Endothelial cell of umbilical vein (primary cell): ENCODE results near the gene HDAC4. TPM values are rescaled to one million over a fixed set of nuclear protein-coding genes. Genes with fewer than 3 reads are reported as not detected.

Experiments
- BruUV-seq: library from RNA; stranded (reverse); fragments of 400-500 nt; replicated peaks from 2 replicates; lab custom pipeline; 2021; lab: Mats Ljungman, UMichigan
- CTCF ChIA-PET: fragments of 300-600, 350-600 bp; sonication (Branson Sonifier 250); formaldehyde crosslinking; loops from one replicate; lab custom pipeline; 2021; ENCODE audit warnings: antibody characterized with exemption, inconsistent platforms; lab: Charles Lee
- POLR2A ChIA-PET: fragments of 300-600, 350-600 bp; sonication (Branson Sonifier 250); formaldehyde crosslinking; loops from one replicate; lab custom pipeline; 2021; ENCODE audit warnings: antibody characterized with exemption, inconsistent platforms; lab: Charles Lee
- DNase-seq: peaks from one replicate; pipeline ENCODE4 v3.0.0-alpha.2; 2011; ENCODE audit warnings: low read depth, low spot score
- FAIRE-seq: peaks from 2 replicates; lab custom pipeline; 2011; peaks lifted over from hg19 to GRCh38; lab: Jason Lieb, UNC
- H2AFZ ChIP-seq: 2 replicates; pipeline ENCODE4 v1.6.0; 2012; ENCODE audit warnings: low read depth, low read length, control low read depth, inconsistent platforms
- H3K27ac ChIP-seq: 2 replicates; pipeline ENCODE4 v1.5.1; 2011; ENCODE audit warnings: low read depth, mild to moderate bottlenecking, control low read depth, low read length, moderate library complexity; ENCODE audit not compliant: insufficient read depth
- H3K27me3 ChIP-seq, 2 experiments: 2 replicates each; pipeline versions ENCODE4 v1.6.0 to v1.6.1; 2011; ENCODE audit warnings: low read length in 2 of 2, mixed read lengths in 1 of 2; ENCODE audit not compliant: control insufficient read depth in 2 of 2, insufficient read depth in 2 of 2
- H3K36me3 ChIP-seq, 2 experiments: 2 replicates in 1 of 2; 3 replicates in 1 of 2; pipeline ENCODE4 v1.5.1; 2011; ENCODE audit warnings: low read length in 2 of 2, mild to moderate bottlenecking in 1 of 2, moderate library complexity in 1 of 2; ENCODE audit not compliant: control insufficient read depth in 2 of 2, insufficient read depth in 2 of 2; ENCODE audit errors: extremely low read depth in 1 of 2
- H3K4me1 ChIP-seq: 3 replicates; pipeline ENCODE4 v1.5.1; 2011; ENCODE audit warnings: mild to moderate bottlenecking, low read length; ENCODE audit not compliant: control insufficient read depth, insufficient read depth; ENCODE audit errors: extremely low read depth
- H3K4me2 ChIP-seq: 2 replicates; pipeline ENCODE4 v1.6.1; 2011; ENCODE audit warnings: low read length, control low read depth, mixed read lengths; ENCODE audit not compliant: insufficient read depth
- H3K4me3 ChIP-seq, 3 experiments: fragments of 200-600 bp in 1 of 3; sonication (generic), shearing (Covaris generic) in 1 of 3; replicated peaks in 1 of 3; 2 replicates each; pipeline ENCODE4 v1.5.1; 2011 to 2016; ENCODE audit warnings: control low read depth in 3 of 3, low read length in 3 of 3, mild to moderate bottlenecking in 2 of 3, inconsistent platforms in 1 of 3, low read depth in 1 of 3, moderate library complexity in 1 of 3; ENCODE audit not compliant: insufficient read depth in 1 of 3
- H3K79me2 ChIP-seq: 2 replicates; pipeline ENCODE4 v1.6.0; 2012; ENCODE audit warnings: low read length, inconsistent platforms; ENCODE audit not compliant: control insufficient read depth, insufficient read depth
- H3K9ac ChIP-seq: replicated peaks from 2 replicates; pipeline ENCODE3; 2011; ENCODE audit warnings: low read length, control low read depth; ENCODE audit not compliant: insufficient read depth; ENCODE audit errors: extremely low read depth
- H3K9me1 ChIP-seq: replicated peaks from 3 replicates; pipeline ENCODE4 v1.6.0; 2011; ENCODE audit warnings: mild to moderate bottlenecking, low read length; ENCODE audit not compliant: control insufficient read depth, insufficient read depth; ENCODE audit errors: extremely low read depth
- H3K9me3 ChIP-seq: replicated peaks from 2 replicates; pipeline ENCODE4 v1.5.1; 2012; ENCODE audit warnings: low read length, inconsistent platforms; ENCODE audit not compliant: control insufficient read depth, insufficient read depth
- H4K20me1 ChIP-seq: replicated peaks from 2 replicates; pipeline ENCODE3; 2011; ENCODE audit warnings: mild to moderate bottlenecking, low read length; ENCODE audit not compliant: control insufficient read depth, insufficient read depth; ENCODE audit errors: extremely low read depth
- EZH2 ChIP-seq: IDR thresholded peaks from 2 replicates; pipeline ENCODE4 v1.6.1; 2012; ENCODE audit warnings: borderline replicate concordance, low read depth, mild to moderate bottlenecking, moderate library complexity, low read length, inconsistent platforms; ENCODE audit not compliant: severe bottlenecking
- FOS ChIP-seq: IDR thresholded peaks from 2 replicates; pipeline ENCODE4 v1.6.1; 2011; ENCODE audit warnings: mild to moderate bottlenecking, low read length, moderate library complexity, borderline replicate concordance; ENCODE audit not compliant: insufficient read depth
- GATA2 ChIP-seq: IDR thresholded peaks from 2 replicates; pipeline ENCODE4 v1.7.0; 2011; ENCODE audit warnings: low read depth, mild to moderate bottlenecking, moderate library complexity, mixed read lengths, low read length; ENCODE audit not compliant: insufficient read length, insufficient read depth
- JUN ChIP-seq: IDR thresholded peaks from 2 replicates; pipeline ENCODE4 v1.6.1; 2011; ENCODE audit warnings: borderline replicate concordance, low read depth; ENCODE audit not compliant: insufficient read length, insufficient read depth
- MYC ChIP-seq: IDR thresholded peaks from one replicate; pipeline ENCODE4 v1.6.1; 2011; ENCODE audit warnings: mild to moderate bottlenecking, low read depth, low read length
- POLR2A ChIP-seq: IDR thresholded peaks from 2 replicates; pipeline ENCODE4 v1.6.1; 2012; ENCODE audit warnings: low read depth, mild to moderate bottlenecking, control low read depth, low read length
- POLR2AphosphoS5 ChIP-seq: IDR thresholded peaks from 2 replicates; pipeline ENCODE4 v1.6.1; 2012; ENCODE audit warnings: low read depth, mild to moderate bottlenecking, control low read depth, low read length, moderate library complexity; ENCODE audit not compliant: insufficient read depth
- dilution Hi-C: fragments of 300-500 bp; cut with MboI; formaldehyde crosslinking; loops from one replicate; pipeline ENCODE4 v1.15.0; 2019; ENCODE audit warnings: low sequenced_read_pairs; ENCODE audit not compliant: extremely low pct_ligation_motif_present
- intact Hi-C: fragments of 100-400 bp; cut with micrococcal nuclease; formaldehyde crosslinking; loops from one replicate; pipeline ENCODE4 v1.10.0; 2022
- polyA plus RNA-seq, 4 experiments: library from polyadenylated mRNA; depleted of rRNA in 3 of 4; stranded (reverse) in 3 of 4; unstranded in 1 of 4; fragments of >200 nt; gene quantifications; 2 replicates each; pipeline versions ENCODE4 v1.2.1 to v1.2.3, GENCODE V29; 2011 to 2012; ENCODE audit warnings: missing spikeins in 1 of 4
- total RNA-seq: library from RNA; stranded (reverse); gene quantifications from 2 replicates; pipeline ENCODE4 v1.2.3, GENCODE V29; 2021
- TF ChIP-seq, protein P1 (sequence below), 2 donors: IDR thresholded peaks; 1 replicate in 1 of 2; 2 replicates in 1 of 2; pipeline ENCODE4 v1.5.1; 2011; ENCODE audit warnings: low read length in 2 of 2, mild to moderate bottlenecking in 2 of 2, moderate library complexity in 2 of 2, control low read depth in 1 of 2, inconsistent platforms in 1 of 2, low read depth in 1 of 2; ENCODE audit not compliant: insufficient read depth in 1 of 2; ENCODE audit errors: extremely low read depth in 1 of 2
- TF ChIP-seq, protein P2 (sequence below): IDR thresholded peaks from 2 replicates; pipeline ENCODE4 v1.6.1; 2011; ENCODE audit not compliant: insufficient read depth, insufficient read length

Gene HDAC4
- total and polyA plus RNA-seq, 2 donors (not counting 3 experiments of a cell fraction or from before 2014, with no cell fraction given), result 13.4 to 33.0 TPM

DNA sequence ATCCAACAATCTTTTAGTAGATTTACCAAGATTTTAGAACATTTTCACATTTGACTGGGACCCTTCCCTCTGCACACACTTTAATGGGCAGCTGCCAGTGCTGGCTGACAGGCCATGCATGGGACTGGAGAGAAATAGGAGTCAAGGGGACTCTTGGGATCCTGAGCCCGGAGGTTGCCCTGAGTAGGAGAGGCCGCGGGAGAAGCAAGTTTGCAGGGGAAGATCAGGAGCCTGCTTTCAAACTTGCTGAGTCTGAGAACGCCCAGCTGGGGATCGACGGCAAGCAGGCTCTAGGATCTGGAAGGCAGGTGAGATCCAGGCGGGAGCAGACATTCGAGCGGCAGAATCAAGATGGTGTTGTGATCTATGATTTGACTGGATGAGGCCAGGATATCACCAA, 186.1 kb downstream of the HDAC4 start:
- POLR2A ChIA-PET, result no interaction called here
- BruUV-seq, result no TSS peak
- Histone ChIP-seq H2AFZ (no peak overlapping the region), H4K20me1 (no peaks in the 10 kb centered on the region), H3K4me2 (no peak overlapping the region), H3K79me2 (peaks cover 2% of the 10 kb centered on the region), H3K9me1 (no peaks in the 10 kb centered on the region), H3K27ac (no peak overlapping the region), H3K9ac (no peak overlapping the region), H3K36me3 (no peaks in the 10 kb centered on the region), H3K9me3 (no peaks in the 10 kb centered on the region), H3K4me3 (no peak overlapping the region), H3K4me1 (peaks cover 8% of the 10 kb centered on the region), H3K27me3 (no peaks in the 10 kb centered on the region)
- dilution Hi-C loops (no loop called here), intact Hi-C loops (no loop called here)
- CTCF ChIA-PET, result no interaction called here
- no peak for FAIRE-seq
- TF ChIP-seq, protein P1, sequence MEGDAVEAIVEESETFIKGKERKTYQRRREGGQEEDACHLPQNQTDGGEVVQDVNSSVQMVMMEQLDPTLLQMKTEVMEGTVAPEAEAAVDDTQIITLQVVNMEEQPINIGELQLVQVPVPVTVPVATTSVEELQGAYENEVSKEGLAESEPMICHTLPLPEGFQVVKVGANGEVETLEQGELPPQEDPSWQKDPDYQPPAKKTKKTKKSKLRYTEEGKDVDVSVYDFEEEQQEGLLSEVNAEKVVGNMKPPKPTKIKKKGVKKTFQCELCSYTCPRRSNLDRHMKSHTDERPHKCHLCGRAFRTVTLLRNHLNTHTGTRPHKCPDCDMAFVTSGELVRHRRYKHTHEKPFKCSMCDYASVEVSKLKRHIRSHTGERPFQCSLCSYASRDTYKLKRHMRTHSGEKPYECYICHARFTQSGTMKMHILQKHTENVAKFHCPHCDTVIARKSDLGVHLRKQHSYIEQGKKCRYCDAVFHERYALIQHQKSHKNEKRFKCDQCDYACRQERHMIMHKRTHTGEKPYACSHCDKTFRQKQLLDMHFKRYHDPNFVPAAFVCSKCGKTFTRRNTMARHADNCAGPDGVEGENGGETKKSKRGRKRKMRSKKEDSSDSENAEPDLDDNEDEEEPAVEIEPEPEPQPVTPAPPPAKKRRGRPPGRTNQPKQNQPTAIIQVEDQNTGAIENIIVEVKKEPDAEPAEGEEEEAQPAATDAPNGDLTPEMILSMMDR (IDR thresholded peaks at IDR 0.05; ENCODE audit: extremely low read depth in 1 of 2, insufficient read depth in 1 of 2, low read depth in 1 of 2, low read length in 2 of 2), result no peak
- TF ChIP-seq, protein P2, sequence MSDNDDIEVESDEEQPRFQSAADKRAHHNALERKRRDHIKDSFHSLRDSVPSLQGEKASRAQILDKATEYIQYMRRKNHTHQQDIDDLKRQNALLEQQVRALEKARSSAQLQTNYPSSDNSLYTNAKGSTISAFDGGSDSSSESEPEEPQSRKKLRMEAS, result no peak
- no peak for TF ChIP-seq POLR2A
- TF ChIP-seq FOS, result no peak
- no peak for TF ChIP-seq POLR2AphosphoS5
- no peak for TF ChIP-seq GATA2
- TF ChIP-seq JUN, result no peak
- no peak for TF ChIP-seq EZH2
- TF ChIP-seq MYC, result no peak
- DNase-seq, result no peak
